Ishikawa (cell line): ENCODE results near the gene CNNM4.

Experiments
- CEBPB ChIP-seq: IDR thresholded peaks from 2 replicates; pipeline ENCODE4 v1.6.1; 2012
- CREB1 ChIP-seq: IDR thresholded peaks from 2 replicates; pipeline ENCODE4 v1.6.1; 2012; ENCODE audit warnings: low read depth
- EGR1 ChIP-seq: IDR thresholded peaks from 2 replicates; pipeline ENCODE4 v1.6.1; 2012
- FOXM1 ChIP-seq: IDR thresholded peaks from 2 replicates; pipeline ENCODE4 v1.6.1; 2012; ENCODE audit warnings: low read depth, borderline replicate concordance
- MAX ChIP-seq: IDR thresholded peaks from 2 replicates; pipeline ENCODE4 v1.6.1; 2012
- NFIC ChIP-seq: IDR thresholded peaks from 2 replicates; pipeline ENCODE4 v1.6.1; 2012
- RAD21 ChIP-seq: IDR thresholded peaks from 2 replicates; pipeline ENCODE4 v1.6.1; 2012; ENCODE audit warnings: low read depth
- TAF1 ChIP-seq: IDR thresholded peaks from 2 replicates; pipeline ENCODE4 v1.6.1; 2012; ENCODE audit warnings: low read depth, mild to moderate bottlenecking
- TCF12 ChIP-seq: IDR thresholded peaks from 2 replicates; pipeline ENCODE4 v1.6.1; 2012; ENCODE audit warnings: low read depth
- YY1 ChIP-seq: IDR thresholded peaks from 2 replicates; pipeline ENCODE4 v1.6.1; 2012; ENCODE audit warnings: low read depth
- ZBTB7A ChIP-seq: IDR thresholded peaks from 2 replicates; pipeline ENCODE4 v1.6.1; 2012; ENCODE audit warnings: low read depth

GRCh38 chr2:96822786-96823185, 62.1 kb downstream of the CNNM4 start:
- no peak for TF ChIP-seq EGR1
- TF ChIP-seq CEBPB: no peak
- TF ChIP-seq FOXM1: no peak
- TF ChIP-seq TAF1: no peak
- no peak for TF ChIP-seq RAD21
- TF ChIP-seq ZBTB7A: no peak
- no peak for TF ChIP-seq MAX
- TF ChIP-seq TCF12: no peak
- TF ChIP-seq CREB1: no peak
- no peak for TF ChIP-seq NFIC
- TF ChIP-seq YY1: no peak
